Ureter (tissue), 1 donor: Measurements from ENCODE around the gene PPP1R14C. TPM values are rescaled to one million over a fixed set of nuclear protein-coding genes. Genes with fewer than 3 reads are reported as not detected.

Experiments
- DNase-seq: peaks from one replicate; pipeline ENCODE4 v3.0.0-alpha.2; 2020; ENCODE audit warnings: low spot score
- total RNA-seq: library from RNA; stranded (reverse); gene quantifications from one replicate; pipeline ENCODE4 v1.2.4, GENCODE V29; 2023
- donor health status: DM: yes; HTN: yes; CAD: no.

PPP1R14C gene
- total RNA-seq, 1 donor from 2014 or later = 0.52 TPM

DNA sequence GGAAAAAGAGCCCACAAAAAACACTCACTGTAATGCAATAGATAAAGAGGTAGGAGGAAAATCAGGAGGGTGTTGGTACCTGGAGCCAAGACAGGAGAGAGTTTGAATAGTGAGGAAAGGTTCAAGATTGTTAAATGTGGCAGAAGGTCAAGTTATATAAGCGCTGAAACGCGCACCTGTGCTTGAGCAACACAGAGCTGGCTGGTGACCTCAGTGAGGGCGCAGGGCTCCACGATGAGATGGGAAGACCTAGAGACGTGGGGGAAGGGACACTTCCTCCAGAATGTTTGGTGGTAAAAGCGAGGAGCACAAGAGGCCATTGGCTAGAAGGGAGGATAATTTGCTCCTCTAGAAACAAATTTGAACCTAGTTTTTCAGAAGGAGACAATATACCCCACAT lies 4.2 kb upstream of the PPP1R14C start:
- DNase-seq = no peak

DNA sequence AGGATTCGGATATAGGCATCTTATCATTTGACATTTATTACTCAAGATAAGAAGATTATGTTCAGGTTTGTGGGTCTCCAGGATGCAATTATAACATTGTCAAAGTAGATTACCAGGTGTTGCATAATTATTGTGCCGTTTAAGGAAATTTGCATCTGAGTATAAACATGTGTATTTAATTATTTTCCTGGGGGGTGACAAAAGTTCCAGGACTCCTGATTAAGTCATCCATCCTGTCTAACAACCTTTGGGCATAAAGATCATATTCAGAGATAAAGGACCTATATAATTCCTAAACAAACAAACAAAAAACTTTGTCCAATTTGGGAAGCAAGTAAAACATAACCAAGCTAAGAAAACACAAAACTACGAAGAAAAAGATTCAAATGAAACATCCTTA lies 3.3 kb upstream of the PPP1R14C start:
- no peak for DNase-seq

DNA sequence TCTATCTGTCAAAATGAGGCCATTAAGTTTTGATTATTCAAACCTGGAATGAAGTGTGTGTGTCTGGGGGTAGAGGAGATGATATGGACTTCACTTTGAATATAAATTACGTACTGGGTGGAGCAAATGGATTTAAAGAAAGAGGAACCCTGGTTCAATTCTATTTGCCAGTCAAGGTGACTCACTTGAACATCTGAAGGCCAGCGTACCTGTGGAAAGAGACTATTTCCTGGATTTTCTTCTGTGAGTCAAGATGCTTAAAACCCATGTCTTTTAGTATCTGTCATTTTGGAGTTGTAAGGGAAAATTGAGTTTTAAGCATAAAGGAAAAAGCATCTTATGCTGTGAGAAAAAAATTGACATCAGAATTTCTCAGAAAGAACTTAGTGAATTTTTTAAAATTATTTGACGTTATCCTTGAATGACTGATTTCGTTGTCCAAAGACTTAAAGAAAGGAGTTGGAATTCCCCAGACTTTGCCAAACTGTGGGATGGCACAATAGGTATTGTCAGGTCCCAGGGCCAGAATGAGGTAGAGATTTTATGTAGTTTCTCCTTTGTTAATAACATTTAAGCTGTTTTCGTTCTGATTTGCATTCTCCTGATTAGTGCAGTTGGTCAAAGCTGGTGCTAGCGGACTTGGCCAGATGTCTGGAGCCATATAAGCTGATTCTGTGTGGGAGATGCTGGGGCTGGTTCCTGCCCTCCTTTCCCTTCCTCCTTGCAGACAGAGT lies 2.4 kb upstream of the PPP1R14C start:
- no peak for DNase-seq

DNA sequence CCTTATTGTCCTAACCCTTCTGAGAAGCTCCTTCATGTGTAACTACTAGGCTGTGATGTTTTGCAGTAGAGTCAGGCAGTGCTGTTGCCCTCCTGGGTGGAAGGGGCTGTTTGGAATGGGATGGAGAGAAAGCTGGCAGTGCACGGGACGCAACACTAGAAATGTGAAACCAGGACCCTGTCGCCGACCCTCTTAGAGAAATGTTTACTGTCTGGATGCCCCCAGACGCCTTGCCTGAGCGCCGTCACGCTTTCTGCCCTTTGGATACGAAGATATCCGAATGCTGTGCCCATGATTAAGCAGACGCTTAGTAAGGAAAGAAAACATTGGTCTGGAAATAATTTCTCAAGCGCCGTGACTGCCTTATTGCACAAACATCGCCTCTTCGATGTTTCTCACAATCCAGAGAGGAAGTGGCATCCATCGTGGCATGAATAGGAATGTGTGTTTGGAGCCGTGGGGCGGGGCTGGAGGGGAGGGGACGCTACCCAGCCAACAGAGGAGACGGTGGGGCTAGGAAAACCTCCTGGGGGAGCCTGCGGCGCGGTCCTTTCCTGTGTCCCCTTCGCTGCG lies 661 bp upstream of the PPP1R14C start:
- no peak for DNase-seq

DNA sequence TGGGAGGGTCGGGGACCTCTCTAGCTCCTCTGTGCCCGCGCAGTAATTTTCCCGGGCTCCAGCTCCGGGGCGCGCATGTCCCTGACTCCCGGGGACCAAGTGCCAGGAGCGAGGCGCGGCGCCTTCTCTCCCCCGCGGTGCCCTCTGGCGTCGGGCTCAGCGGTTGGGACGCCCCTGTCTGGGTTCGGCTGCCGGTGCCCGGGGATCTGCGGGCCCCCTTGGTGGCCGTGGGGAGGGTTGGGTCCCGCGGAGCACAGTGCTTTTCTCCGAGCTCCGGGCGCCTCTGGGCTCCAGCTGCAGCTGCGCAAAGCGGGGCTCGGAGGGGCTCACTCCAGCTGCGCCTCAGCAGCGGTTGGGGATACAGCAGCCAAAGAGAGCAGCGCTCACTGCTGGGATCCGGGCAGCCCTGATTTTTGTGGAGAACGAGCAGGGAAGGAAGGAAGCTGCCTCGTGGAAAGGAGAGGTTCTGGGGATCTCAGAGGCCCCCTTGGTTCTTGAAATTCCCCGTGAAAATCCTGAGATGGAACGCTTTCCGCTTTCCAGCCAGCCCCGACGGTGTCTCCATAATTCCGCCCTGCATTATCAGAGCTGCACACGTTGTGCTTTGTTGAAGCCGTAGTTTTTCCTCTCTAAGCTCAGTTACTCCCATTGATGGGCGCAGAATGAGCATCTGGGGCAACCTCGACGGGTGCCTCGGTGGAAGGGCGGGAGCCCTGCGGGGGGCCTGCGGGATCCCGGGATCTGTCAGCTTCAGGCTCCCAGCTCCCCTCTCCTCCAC lies 861 bp downstream of the PPP1R14C start:
- no peak for DNase-seq

DNA sequence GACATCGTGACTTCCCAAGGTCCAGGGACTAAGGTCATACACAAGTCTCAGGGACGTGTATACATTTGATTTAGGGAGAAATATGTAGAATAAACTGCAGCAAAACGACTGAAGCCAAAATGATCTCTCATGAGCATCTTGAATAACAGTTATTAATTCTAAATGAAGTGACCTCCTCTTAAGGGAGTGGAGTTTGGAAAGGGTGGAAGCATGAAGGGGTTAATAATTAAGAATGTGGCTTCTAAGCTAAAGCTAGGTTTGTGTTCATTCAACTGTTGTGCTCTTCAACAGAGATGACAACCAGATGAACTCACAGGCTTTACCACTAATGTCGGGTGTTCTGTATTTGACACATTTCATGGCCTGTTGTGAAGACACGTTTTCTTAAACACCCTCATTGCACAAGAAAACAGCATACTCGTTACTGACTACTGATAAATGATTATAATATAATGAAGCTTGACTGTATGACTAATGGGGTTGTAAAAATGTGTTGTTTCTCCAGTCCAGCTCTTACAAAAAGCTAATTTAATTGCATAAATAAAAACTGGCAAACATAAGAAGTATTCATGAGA lies 1.5 kb downstream of the PPP1R14C start:
- no peak for DNase-seq

DNA sequence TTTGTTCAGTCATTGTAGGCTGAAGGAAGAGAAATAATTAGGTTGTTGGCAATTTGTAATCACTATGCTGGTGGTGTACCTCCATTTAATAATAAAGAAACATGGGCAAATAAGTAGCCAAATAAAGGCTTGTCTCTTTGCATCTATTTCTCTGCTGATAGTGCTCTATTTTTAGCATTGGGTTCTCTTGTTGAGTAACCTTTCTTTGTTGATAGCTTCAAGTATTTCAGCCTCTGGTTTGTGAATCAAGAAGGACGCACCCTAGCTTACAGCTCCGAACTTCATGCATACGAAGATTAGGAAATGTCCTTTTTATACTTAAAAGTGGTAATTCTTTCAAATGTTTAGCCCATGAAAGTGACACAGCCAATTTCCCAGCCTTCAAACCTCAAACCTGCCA lies 2.6 kb downstream of the PPP1R14C start:
- DNase-seq = no peak

DNA sequence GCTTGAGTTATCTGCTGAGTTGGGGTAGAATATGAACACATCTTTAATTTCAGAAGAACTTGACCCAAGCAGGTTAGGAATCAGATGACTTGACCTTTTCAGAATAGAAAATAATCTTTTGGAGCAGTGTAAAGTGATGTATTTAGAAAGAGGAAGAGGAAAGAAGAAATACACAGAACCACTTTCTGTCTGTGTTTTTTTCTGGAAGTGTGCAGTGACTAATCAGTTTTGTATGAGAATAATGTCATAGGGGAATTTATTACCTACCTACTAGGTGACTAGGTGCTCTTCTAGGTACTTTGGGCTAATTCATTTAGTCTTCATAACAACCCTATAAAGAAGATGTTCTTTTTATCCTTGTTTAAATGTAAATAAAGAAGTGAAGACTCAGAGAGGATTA lies 3.0 kb downstream of the PPP1R14C start:
- no peak for DNase-seq

DNA sequence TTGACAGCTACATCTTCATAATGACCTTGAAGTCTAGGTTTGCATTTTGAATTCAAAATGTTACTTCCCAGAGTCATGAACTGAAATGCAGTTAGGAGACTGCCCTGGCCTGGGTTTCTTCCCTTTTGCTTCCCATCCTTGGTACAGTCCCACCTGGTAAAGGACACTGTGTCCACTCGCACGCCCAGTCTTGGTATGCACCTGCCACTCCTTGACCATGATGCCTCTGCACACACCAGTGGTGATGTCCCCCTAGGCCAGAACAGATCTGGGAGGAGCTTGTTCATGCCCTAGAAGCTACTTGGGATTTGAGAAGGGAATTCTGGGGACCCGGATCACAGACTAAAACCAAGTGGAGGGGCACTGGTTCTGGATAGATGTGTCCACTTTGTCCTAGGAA lies 3.6 kb downstream of the PPP1R14C start:
- DNase-seq = no peak

DNA sequence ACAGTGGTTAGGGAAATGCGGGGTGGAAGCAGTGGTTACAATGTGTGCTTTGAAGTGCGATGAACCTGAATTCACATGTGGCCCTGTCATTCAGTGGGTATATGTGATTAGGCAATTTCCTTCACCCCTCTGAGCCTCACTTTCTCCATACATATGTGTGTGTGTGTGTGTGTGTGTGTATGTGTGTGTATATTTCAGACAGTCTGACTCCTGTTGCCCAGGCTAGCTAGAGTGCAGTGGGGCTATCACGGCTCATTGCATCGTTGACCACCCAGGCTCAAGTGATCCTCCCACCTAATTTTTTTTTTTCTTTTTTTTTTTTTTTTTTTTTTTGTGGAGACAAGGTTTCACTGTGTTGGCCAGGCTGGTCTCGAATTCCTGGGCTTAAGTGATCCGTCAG lies 6.3 kb downstream of the PPP1R14C start:
- no peak for DNase-seq

DNA sequence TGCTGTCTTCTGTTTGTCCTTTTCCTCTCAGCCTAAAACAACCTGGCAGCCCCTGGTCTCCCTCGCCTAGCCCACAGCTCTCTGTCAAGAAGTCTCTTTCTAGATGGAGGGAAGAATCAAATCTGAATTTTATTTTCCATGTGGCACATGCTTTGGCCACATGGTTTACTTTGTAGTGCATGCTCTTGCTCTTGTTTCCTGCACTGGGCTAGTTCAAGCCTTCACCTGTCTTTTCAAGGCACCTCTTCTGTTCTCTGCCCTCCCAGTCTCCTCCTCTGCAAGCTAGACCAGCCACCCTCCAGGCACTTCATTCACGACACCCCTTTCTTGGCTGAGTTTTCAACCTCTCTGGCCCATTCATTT lies 7.6 kb downstream of the PPP1R14C start:
- DNase-seq = no peak

DNA sequence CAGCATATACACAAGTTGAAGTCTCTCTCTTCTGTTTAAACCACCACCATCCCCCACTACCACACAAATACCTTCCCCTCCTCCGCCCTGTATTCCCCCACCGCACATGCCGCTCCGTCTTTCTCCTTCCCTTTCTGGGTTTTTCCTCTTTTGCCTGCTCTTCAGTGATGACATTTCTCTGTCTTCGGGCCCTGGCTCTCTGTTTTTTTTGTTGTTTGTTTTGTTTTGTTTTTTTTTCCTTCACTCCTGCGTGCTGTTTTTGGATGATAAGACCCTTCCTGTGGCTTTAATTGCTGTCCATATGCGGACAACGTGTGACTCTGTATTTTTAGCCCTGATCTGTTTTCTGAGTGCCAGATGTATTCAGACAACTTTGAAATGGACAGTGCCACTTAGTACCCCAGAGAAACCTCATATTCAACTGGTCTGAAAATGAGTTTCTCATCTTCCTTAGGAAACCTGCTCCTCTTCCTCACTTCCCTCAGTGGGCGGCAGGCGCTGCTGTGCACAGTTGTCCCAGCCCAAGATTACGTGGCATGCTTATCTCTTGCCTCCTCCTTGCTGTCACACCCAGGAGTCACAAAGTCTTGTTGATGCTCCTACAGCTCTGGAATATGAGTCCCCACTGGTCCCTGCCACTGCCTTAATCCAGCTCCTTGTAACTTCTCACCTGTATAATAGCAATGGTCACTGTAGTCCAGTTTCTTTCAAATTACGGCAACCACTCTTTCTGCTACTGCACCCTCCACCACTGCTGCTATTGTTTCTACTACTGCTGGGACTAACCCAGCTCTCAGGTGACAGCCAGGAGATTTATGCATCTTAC lies 8.2 kb downstream of the PPP1R14C start:
- DNase-seq = no peak

DNA sequence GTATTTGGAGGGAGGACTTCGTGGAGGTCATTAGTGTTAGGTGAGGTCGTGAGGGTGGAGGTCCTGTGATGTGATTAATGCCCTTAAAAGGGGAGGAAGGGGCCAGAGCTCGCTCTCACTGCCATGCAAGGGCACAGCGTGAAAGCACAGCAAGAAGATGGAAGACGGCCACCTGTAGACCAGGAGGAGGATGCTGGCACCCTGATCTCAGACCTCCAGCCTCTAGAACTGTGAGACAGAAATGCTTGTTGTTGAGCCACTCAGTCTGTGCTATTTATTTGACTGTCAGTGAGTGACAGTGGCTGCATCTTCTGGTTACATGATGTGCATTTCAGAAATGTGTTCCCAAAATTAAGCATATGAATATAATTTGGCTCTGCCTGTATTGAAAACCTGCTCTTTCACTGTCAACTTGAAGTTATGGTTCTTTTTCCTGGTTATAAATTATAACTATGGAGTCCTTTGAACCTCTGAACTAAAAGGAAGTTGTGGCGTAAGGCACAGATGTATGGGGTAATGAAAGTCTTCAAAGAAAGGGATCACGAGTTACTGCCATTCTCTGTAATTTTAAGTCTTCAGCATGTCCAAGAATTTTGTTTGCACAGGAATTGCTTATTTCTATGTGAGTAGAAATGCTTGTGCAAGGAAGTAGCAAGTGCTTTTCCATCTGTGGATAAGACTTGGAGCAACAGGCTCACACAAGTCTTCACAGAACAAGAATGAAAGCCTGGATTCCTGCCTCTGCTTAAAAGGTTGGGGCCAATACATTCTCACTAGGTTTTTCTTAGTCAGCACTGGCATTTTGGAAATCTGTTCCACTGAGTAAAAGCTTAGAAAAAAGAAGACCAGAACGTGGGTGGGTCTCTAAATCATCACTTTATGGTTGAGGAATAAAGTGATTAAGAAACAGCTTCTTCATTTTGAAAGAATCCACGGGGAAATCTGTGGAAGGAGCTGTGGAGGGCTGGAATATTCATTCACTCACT lies 10.3 kb downstream of the PPP1R14C start:
- no peak for DNase-seq

DNA sequence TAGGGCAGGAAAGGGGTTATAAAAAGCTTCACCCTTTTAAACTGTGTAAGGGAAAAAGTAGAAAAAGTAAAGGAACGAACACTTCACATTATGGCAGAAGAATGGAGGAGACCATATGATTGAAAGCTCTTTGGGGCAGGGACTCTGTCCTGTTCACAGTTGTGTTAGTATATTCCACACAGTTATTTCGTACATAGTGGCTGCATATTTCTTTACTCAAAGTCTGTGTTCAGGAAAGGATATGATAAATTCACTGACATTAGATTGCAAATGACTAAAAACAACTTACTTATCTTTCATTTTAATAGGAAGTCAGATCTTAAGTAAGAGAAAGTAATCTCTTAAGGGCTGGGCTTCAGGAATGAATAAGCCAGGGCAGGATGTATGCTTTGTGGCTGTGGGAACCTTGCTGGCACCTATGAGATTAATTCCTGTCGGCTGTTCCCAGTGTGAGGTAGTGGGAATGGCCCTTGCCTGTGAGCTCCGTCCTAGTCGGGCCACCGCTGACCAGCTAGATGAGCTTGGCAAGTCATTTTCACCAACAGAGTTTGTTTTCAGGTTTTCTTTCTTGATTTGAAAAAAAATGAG lies 11.2 kb downstream of the PPP1R14C start:
- DNase-seq = no peak

DNA sequence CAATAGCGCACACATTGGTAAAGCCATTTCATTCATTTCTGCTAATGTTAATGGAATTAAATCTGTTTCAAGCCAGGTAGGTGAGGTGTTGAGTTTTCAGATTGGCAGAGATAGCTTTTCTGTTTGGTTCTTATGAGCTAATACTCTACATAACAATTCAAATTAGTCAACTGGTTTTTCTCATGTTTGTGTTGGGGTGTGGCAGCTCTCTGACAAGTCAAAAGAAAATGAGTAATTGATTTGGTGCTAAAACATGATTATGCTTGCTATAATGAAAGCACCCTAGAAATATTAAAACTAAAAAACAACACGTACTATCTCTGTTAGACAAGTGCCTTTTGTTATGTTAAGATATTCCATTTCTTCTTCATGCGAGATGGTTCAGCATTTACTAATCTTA lies 13.6 kb downstream of the PPP1R14C start:
- DNase-seq = no peak

DNA sequence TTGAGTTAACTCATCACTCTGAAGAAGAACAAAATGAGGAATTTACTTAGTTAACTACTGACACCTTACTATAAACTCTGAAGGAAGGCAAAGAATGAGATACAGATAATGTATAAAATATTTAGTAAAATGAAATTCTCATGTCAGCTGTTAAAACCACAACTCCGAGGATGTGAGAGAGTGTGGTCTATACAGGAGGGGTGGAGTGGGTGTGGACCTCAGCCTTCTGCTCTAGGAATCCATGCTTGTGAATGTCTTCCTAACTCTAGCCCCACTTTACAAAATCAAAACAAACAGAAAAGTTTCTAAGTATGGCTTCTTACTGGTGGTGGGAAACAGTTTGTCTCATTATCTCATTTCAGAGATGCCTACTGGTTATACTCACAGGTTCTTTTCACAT lies 14.2 kb downstream of the PPP1R14C start:
- no peak for DNase-seq

DNA sequence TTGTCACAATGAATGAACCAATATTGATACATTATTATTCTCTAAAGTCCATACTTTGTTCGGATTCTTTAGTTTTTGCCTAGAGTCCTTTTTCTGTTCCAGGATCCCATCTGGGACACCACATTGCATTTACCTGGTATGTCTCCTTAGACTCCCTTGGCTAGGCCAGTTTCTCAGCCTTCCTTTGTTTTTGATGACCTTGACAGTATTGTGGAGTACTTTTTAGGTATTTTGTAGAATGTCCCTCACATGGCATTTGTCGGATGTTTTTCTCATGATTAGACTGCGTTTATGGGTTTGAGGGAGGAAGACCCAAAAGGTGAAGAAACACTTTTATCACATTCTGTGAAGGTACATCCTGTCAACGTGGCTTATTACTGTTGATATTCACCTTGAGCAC lies 16.9 kb downstream of the PPP1R14C start:
- no peak for DNase-seq

DNA sequence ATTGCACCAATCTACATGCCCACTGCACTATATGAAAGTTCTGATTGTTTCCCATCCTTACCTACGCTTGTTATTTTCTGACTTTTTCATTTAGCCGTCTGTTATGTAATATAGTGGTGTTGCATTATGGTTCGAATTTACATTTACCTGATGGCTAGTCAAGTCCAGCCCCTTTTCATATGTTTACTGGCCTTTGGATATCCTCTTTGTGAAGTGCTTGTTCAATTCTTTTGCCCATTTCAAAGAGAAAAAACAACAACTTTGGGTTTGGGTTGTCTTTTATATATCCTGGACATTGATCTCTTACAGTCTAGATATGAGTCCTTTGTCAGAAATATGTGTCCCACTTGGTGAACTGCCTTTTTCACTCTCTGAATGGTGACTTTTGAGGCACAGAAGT lies 21.1 kb downstream of the PPP1R14C start:
- no peak for DNase-seq

DNA sequence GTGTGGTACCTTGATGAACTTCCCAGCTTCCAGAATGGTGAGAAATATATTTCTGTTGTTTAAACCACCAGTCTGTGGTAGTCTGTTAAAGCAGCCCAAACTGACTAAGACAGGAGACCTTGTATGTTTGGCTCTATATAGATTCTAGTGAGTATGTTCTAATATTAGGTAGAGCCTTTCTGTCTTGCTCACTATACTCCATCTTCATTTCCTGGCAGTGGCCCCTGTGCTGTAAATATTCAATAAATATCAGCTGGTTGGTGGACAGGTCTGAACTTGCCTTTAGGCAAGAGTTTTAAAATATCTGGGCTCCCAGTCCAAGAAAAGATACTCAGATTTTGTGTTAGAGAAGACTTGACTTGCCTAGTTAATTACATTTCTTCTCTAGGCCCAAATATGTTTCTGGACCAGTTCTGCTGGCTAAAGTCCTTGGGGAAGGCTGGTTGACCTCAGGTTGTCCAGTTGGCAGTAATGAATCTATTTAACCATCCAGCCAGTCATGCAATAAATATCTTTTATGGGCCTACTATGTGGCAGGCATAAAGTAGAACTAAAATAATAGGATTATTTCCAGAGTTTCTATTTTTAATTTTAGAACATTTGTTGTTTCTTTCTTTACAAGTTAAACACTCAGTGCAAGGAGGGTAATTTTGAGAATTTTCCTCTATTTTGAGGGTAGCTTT lies 22.3 kb downstream of the PPP1R14C start:
- DNase-seq = no peak

DNA sequence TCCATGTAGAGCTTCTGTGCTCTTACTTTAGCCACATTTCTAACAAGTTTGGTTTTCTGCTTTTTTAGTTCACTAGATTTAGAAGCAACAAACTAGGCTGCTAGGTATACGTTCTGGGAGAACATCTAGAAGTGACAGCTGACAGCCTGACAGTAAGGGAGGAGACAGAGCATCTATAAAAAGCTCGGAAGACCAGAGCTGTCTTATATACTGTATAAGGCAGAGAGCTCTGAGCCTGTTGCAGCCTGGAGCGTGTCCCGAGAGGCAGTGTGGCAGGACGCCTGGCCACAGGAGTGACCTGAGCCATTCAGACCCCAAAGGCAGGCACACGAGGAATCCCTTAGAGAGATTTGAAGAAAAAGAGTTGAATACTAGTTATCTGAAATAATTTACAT lies 24.6 kb downstream of the PPP1R14C start:
- DNase-seq = no peak
